ENCODE results near the gene GNG12.

- no peak for TF ChIP-seq EZH2 (IDR thresholded peaks at IDR 0.05; ENCODE audit: low read length)
- TF ChIP-seq CTCF (optimal IDR thresholded peaks at IDR 0.05 in 1 of 3, IDR thresholded peaks at IDR 0.05 in 1 of 3, conservative IDR thresholded peaks at IDR 0.05 in 1 of 3; ENCODE audit: extremely low read depth in 1 of 3, insufficient read depth in 2 of 3, low read length in 3 of 3) = no peak
Observed at GRCh38 chr1:67803380-67804279, 29.6 kb downstream of the GNG12 start.

Data from keratinocyte (primary cell).